WTC11 (cell line): ENCODE results near the gene CAMTA1. TPM values are rescaled to one million over a fixed set of nuclear protein-coding genes. Genes with fewer than 3 reads are reported as not detected.

Experiments used
- ATAC-seq: fragments of 200-7000 bp; cut with Tn5 transposase; 2 replicates; pipeline ENCODE4 v1.10.0; 2021; ENCODE audit warnings: mild to moderate bottlenecking, moderate library complexity
- CTCF ChIA-PET: fragments of 300-600 bp; sonication (Branson Sonifier 250); formaldehyde crosslinking; loops from one replicate; lab custom pipeline; 2021; ENCODE audit warnings: antibody characterized with exemption; lab: Charles Lee
- POLR2A ChIA-PET: fragments of 350-600 bp; sonication (Branson Sonifier 250); formaldehyde crosslinking; loops from one replicate; lab custom pipeline; 2021; ENCODE audit warnings: antibody characterized with exemption; lab: Charles Lee
- DNase-seq: peaks from one replicate; pipeline ENCODE4 v3.0.0; 2021; ENCODE audit warnings: low spot score
- H3K27ac Mint-ChIP-seq: 2 replicates; pipeline ENCODE4 v1.8.0; 2021; ENCODE audit warnings: mixed read lengths
- H3K27me3 Mint-ChIP-seq: 2 replicates; pipeline ENCODE4 v1.8.0; 2021; ENCODE audit warnings: low read depth, mild to moderate bottlenecking, moderate library complexity, mixed read lengths
- H3K36me3 Mint-ChIP-seq: 2 replicates; pipeline ENCODE4 v1.8.0; 2021; ENCODE audit warnings: mixed read lengths
- H3K4me1 Mint-ChIP-seq: 2 replicates; pipeline ENCODE4 v1.8.0; 2022; ENCODE audit warnings: mixed read lengths
- H3K4me3 Mint-ChIP-seq: 2 replicates; pipeline ENCODE4 v1.8.0; 2021; ENCODE audit warnings: mild to moderate bottlenecking, moderate library complexity, mixed read lengths
- H3K9me3 Mint-ChIP-seq: 2 replicates; pipeline ENCODE4 v1.8.0; 2021; ENCODE audit warnings: mixed read lengths
- ATF1 ChIP-seq: sonication (generic); formaldehyde crosslinking; IDR thresholded peaks from 2 replicates; pipeline ENCODE4 v1.8.1; 2023; ENCODE audit warnings: mild to moderate bottlenecking, moderate library complexity, missing genetic modification reagents
- ATF6 ChIP-seq: sonication (generic); formaldehyde crosslinking; IDR thresholded peaks from 2 replicates; pipeline ENCODE4 v1.8.1; 2023; ENCODE audit warnings: mild to moderate bottlenecking, missing genetic modification reagents
- E2F1 ChIP-seq: sonication (generic); formaldehyde crosslinking; IDR thresholded peaks from 2 replicates; pipeline ENCODE4 v1.8.0; 2022; ENCODE audit warnings: mild to moderate bottlenecking, missing genetic modification reagents
- FOXP4 ChIP-seq: sonication (generic); formaldehyde crosslinking; IDR thresholded peaks from 2 replicates; pipeline ENCODE4 v1.8.0; 2022; ENCODE audit warnings: mild to moderate bottlenecking, missing genetic modification reagents
- HMGA2 ChIP-seq: fragments of 250-450 bp; sonication (Bioruptor Pico); IDR thresholded peaks from 2 replicates; pipeline ENCODE4 v1.4.0; 2021; ENCODE audit warnings: mild to moderate bottlenecking, moderate library complexity
- JUN ChIP-seq: sonication (generic); formaldehyde crosslinking; IDR thresholded peaks from 2 replicates; pipeline ENCODE4 v1.8.0; 2023; ENCODE audit warnings: mild to moderate bottlenecking, missing genetic modification reagents
- MLX ChIP-seq: sonication (generic); formaldehyde crosslinking; IDR thresholded peaks from 2 replicates; pipeline ENCODE4 v1.8.1; 2023; ENCODE audit warnings: mild to moderate bottlenecking, missing genetic modification reagents, moderate library complexity
- NFATC4 ChIP-seq: fragments of 250-450 bp; sonication (Bioruptor Pico); IDR thresholded peaks from 2 replicates; pipeline ENCODE4 v1.9.0; 2021; ENCODE audit warnings: mild to moderate bottlenecking
- NR3C1 ChIP-seq: sonication (generic); formaldehyde crosslinking; conservative IDR thresholded peaks from 2 replicates; pipeline ENCODE4 v1.8.1; 2023; ENCODE audit warnings: low read depth, mild to moderate bottlenecking, missing genetic modification reagents
- OVOL2 ChIP-seq: fragments of 250-450 bp; sonication (Bioruptor Pico); IDR thresholded peaks from 2 replicates; pipeline ENCODE4 v1.9.0; 2021; ENCODE audit warnings: mild to moderate bottlenecking, borderline replicate concordance
- PREB ChIP-seq: sonication (generic); formaldehyde crosslinking; IDR thresholded peaks from 2 replicates; pipeline ENCODE4 v1.8.1; 2022; ENCODE audit warnings: mild to moderate bottlenecking, missing genetic modification reagents, moderate library complexity, borderline replicate concordance
- PRRX2 ChIP-seq: fragments of 250-450 bp; sonication (Bioruptor Pico); IDR thresholded peaks from 2 replicates; pipeline ENCODE4 v1.8.0; 2021; ENCODE audit warnings: mild to moderate bottlenecking
- RELA ChIP-seq: sonication (generic); formaldehyde crosslinking; IDR thresholded peaks from 2 replicates; pipeline ENCODE4 v1.8.1; 2022; ENCODE audit warnings: missing genetic modification reagents, mild to moderate bottlenecking, borderline replicate concordance
- TP53 ChIP-seq: sonication (generic); formaldehyde crosslinking; IDR thresholded peaks from 2 replicates; pipeline ENCODE4 v1.8.1; 2023; ENCODE audit warnings: mild to moderate bottlenecking, missing genetic modification reagents
- USF2 ChIP-seq: sonication (generic); formaldehyde crosslinking; IDR thresholded peaks from 2 replicates; pipeline ENCODE4 v1.8.1; 2023; ENCODE audit warnings: mild to moderate bottlenecking, missing genetic modification reagents, moderate library complexity
- ZBTB21 ChIP-seq: sonication (generic); formaldehyde crosslinking; IDR thresholded peaks from 2 replicates; pipeline ENCODE4 v1.8.1; 2023; ENCODE audit warnings: mild to moderate bottlenecking, missing genetic modification reagents, borderline replicate concordance
- ZBTB43 ChIP-seq: sonication (generic); formaldehyde crosslinking; IDR thresholded peaks from 2 replicates; pipeline ENCODE4 v1.8.1; 2023; ENCODE audit warnings: mild to moderate bottlenecking, missing genetic modification reagents
- ZMAT4 ChIP-seq: fragments of 250-450 bp; sonication (Bioruptor Pico); IDR thresholded peaks from 2 replicates; pipeline ENCODE4 v1.9.0; 2021; ENCODE audit warnings: mild to moderate bottlenecking
- ZNF219 ChIP-seq: sonication (generic); formaldehyde crosslinking; IDR thresholded peaks from 2 replicates; pipeline ENCODE4 v1.8.0; 2023; ENCODE audit warnings: missing genetic modification reagents, mild to moderate bottlenecking, borderline replicate concordance
- ZNF396 ChIP-seq: fragments of 250-450 bp; sonication (Bioruptor Pico); IDR thresholded peaks from 2 replicates; pipeline ENCODE4 v1.8.0; 2021; ENCODE audit warnings: mild to moderate bottlenecking, moderate library complexity, borderline replicate concordance
- ZNF532 ChIP-seq: fragments of 250-450 bp; sonication (Bioruptor Pico); IDR thresholded peaks from 2 replicates; pipeline ENCODE4 v1.9.0; 2021; ENCODE audit warnings: mild to moderate bottlenecking, borderline replicate concordance
- total RNA-seq: library from RNA; stranded (reverse); gene quantifications from 3 replicates; pipeline ENCODE4 v1.2.3, GENCODE V29; 2021

The CAMTA1 gene
- total RNA-seq, 1 experiment from 2014 or later, result 86.4 TPM

- no peak overlapping the region for H3K4me3 Mint-ChIP-seq
- TF ChIP-seq PRRX2 (CRISPR knock-in tag), result no peak
- TF ChIP-seq NR3C1 (CRISPR knock-in tag), result no peak
- no peak for TF ChIP-seq ZNF219 (CRISPR knock-in tag)
- TF ChIP-seq ZBTB21 (CRISPR knock-in tag), result no peak
- TF ChIP-seq, all 79 proteins: peak for 0
- H3K36me3 Mint-ChIP-seq, result no peaks in the 10 kb centered on the region
- H3K4me1 Mint-ChIP-seq, result no peaks in the 10 kb centered on the region
- H3K27ac Mint-ChIP-seq, result no peak overlapping the region
- ChIA-PET CTCF (no interaction called here), POLR2A (no interaction called here)
- H3K9me3 Mint-ChIP-seq, result no peaks in the 10 kb centered on the region
- ATAC-seq (no peak), DNase-seq (no peak)
- no peaks in the 10 kb centered on the region for H3K27me3 Mint-ChIP-seq
Observed at GRCh38 chr1:7319196-7319595, 533.9 kb downstream of the CAMTA1 start.

- no peak for ATAC-seq
- no peaks in the 10 kb centered on the region for H3K36me3 Mint-ChIP-seq
- ChIA-PET POLR2A (no interaction called here), CTCF (no interaction called here)
- H3K4me1 Mint-ChIP-seq, result no peaks in the 10 kb centered on the region
- H3K4me3 Mint-ChIP-seq, result no peak overlapping the region
- no peaks in the 10 kb centered on the region for H3K27me3 Mint-ChIP-seq
- DNase-seq, result no peak
- no peaks in the 10 kb centered on the region for H3K9me3 Mint-ChIP-seq
- H3K27ac Mint-ChIP-seq, result no peak overlapping the region
- TF ChIP-seq RELA (CRISPR knock-in tag), result no peak
- no peak for TF ChIP-seq ZBTB43 (CRISPR knock-in tag)
- no peak for TF ChIP-seq HMGA2 (CRISPR knock-in tag)
- no peak for TF ChIP-seq OVOL2
- TF ChIP-seq ZMAT4 (CRISPR knock-in tag), result no peak
- no peak for TF ChIP-seq MLX (CRISPR knock-in tag)
- TF ChIP-seq ATF1 (CRISPR knock-in tag), result no peak
- no peak for TF ChIP-seq ZNF219 (CRISPR knock-in tag)
- TF ChIP-seq TP53 (CRISPR knock-in tag), result no peak
- TF ChIP-seq PREB (CRISPR knock-in tag), result no peak
- no peak for TF ChIP-seq JUN (CRISPR knock-in tag)
- TF ChIP-seq ZNF396 (CRISPR knock-in tag), result no peak
- TF ChIP-seq ATF6 (CRISPR knock-in tag), result no peak
- no peak for TF ChIP-seq FOXP4
- no peak for TF ChIP-seq E2F1 (CRISPR knock-in tag)
- TF ChIP-seq USF2 (CRISPR knock-in tag), result no peak
- no peak for TF ChIP-seq ZNF532 (CRISPR knock-in tag)
- TF ChIP-seq NFATC4 (CRISPR knock-in tag), result no peak
Observed at GRCh38 chr1:7320661-7321060, 535.4 kb downstream of the CAMTA1 start.
